B cell (primary cell): ENCODE measurements around the gene CRY1. TPM values are rescaled to one million over a fixed set of nuclear protein-coding genes. Genes with fewer than 3 reads are reported as not detected.

ENCODE experiments used
- ATAC-seq: fragments of 200-7000 bp; cut with Tn5 transposase; one replicate; pipeline ENCODE4 v1.10.0; 2021; ENCODE audit warnings: low read depth, mild to moderate bottlenecking, moderate number of reproducible peaks, moderate library complexity
- CTCF ChIA-PET: fragments of 350-600 bp; sonication (Branson Sonifier 250); formaldehyde crosslinking; loops from one replicate; lab custom pipeline; 2021; ENCODE audit warnings: antibody characterized with exemption, inconsistent platforms; lab: Charles Lee
- POLR2A ChIA-PET: fragments of 350-600 bp; sonication (Branson Sonifier 250); formaldehyde crosslinking; loops from one replicate; lab custom pipeline; 2021; ENCODE audit warnings: antibody characterized with exemption; lab: Charles Lee
- DNase-seq: peaks from one replicate; pipeline ENCODE4 v3.0.0; 2013
- H2AFZ ChIP-seq: 2 replicates; pipeline ENCODE4 v1.6.1; 2012; ENCODE audit warnings: mild to moderate bottlenecking, low read depth, low read length; ENCODE audit not compliant: insufficient read depth, poor library complexity, severe bottlenecking
- H3K27ac ChIP-seq, 2 donors: 1 replicate in 1 of 2; 2 replicates in 1 of 2; pipeline ENCODE4 v1.5.1; 2012 to 2013; ENCODE audit warnings: low read length in 2 of 2, mild to moderate bottlenecking in 2 of 2, moderate library complexity in 1 of 2
- H3K27me3 ChIP-seq, 4 experiments: fragments of 200-600 bp in 1 of 4; sonication (generic) in 1 of 4; replicated peaks in 1 of 4; 1 replicate in 2 of 4; 2 replicates in 2 of 4; pipeline versions ENCODE4 v1.6.1 to v1.7.0; 2013 to 2016; ENCODE audit warnings: low read length in 3 of 4, mild to moderate bottlenecking in 2 of 4, mixed read lengths in 1 of 4, moderate library complexity in 1 of 4; ENCODE audit not compliant: insufficient read depth in 4 of 4, control insufficient read depth in 3 of 4; ENCODE audit errors: control extremely low read depth in 1 of 4
- H3K36me3 ChIP-seq, 2 experiments: replicated peaks in 1 of 2; 1 replicate in 1 of 2; 2 replicates in 1 of 2; pipeline versions ENCODE4 v1.6.1 to v1.7.1; 2013; ENCODE audit warnings: low read length in 1 of 2; ENCODE audit not compliant: insufficient read depth in 2 of 2, control insufficient read depth in 1 of 2; ENCODE audit errors: control extremely low read depth in 1 of 2, extremely low read depth in 1 of 2
- H3K4me1 ChIP-seq, 2 donors: fragments of 200-600 bp in 1 of 2; sonication (generic) in 1 of 2; 1 replicate in 1 of 2; 2 replicates in 1 of 2; pipeline versions ENCODE4 v1.5.1 to v1.6.1; 2013 to 2017; ENCODE audit warnings: low read length in 2 of 2; ENCODE audit not compliant: control insufficient read depth in 2 of 2, insufficient read depth in 2 of 2
- H3K4me2 ChIP-seq: replicated peaks from 2 replicates; pipeline ENCODE3; 2012; ENCODE audit warnings: mild to moderate bottlenecking, low read depth, low read length; ENCODE audit not compliant: poor library complexity, severe bottlenecking
- H3K4me3 ChIP-seq, 5 experiments: fragments of 200-600 bp in 1 of 5; sonication (generic) in 1 of 5; 1 replicate in 3 of 5; 2 replicates in 2 of 5; pipeline versions ENCODE4 v1.5.1 to v1.7.0; 2011 to 2016; ENCODE audit warnings: low read length in 4 of 5, mild to moderate bottlenecking in 4 of 5, low read depth in 2 of 5, control low read depth in 1 of 5, moderate library complexity in 1 of 5; ENCODE audit not compliant: insufficient read depth in 1 of 5; ENCODE audit errors: control extremely low read depth in 1 of 5, extremely low read depth in 1 of 5
- H3K79me2 ChIP-seq: fragments of 200-600 bp; sonication (generic); one replicate; pipeline ENCODE4 v1.6.0; 2016; ENCODE audit warnings: low read length; ENCODE audit not compliant: control insufficient read depth, insufficient read depth
- H3K9ac ChIP-seq: fragments of 200-600 bp; sonication (generic); 2 replicates; pipeline ENCODE4 v1.6.1; 2017; ENCODE audit warnings: mild to moderate bottlenecking, low read length, moderate library complexity
- H3K9me3 ChIP-seq, 3 donors: one replicate each; pipeline versions ENCODE4 v1.6.1 to v1.7.1; 2013; ENCODE audit warnings: low read length in 2 of 3; ENCODE audit not compliant: control insufficient read depth in 2 of 3, insufficient read depth in 1 of 3; ENCODE audit errors: control extremely low read depth in 1 of 3
- H4K20me1 ChIP-seq: 2 replicates; pipeline ENCODE4 v1.6.0; 2012; ENCODE audit warnings: mild to moderate bottlenecking, low read length; ENCODE audit not compliant: insufficient read depth, control insufficient read depth, poor library complexity, severe bottlenecking
- H3K27ac Mint-ChIP-seq: one replicate; pipeline ENCODE4 v1.8.0; 2021; ENCODE audit warnings: mixed read lengths
- H3K27me3 Mint-ChIP-seq: one replicate; pipeline ENCODE4 v1.8.0; 2021; ENCODE audit warnings: mixed read lengths
- H3K4me1 Mint-ChIP-seq: one replicate; pipeline ENCODE4 v1.8.0; 2021; ENCODE audit warnings: mixed read lengths
- H3K4me3 Mint-ChIP-seq: one replicate; pipeline ENCODE4 v1.8.0; 2021; ENCODE audit warnings: mixed read lengths
- H3K9me3 Mint-ChIP-seq: one replicate; pipeline ENCODE4 v1.8.0; 2022; ENCODE audit warnings: mixed read lengths; ENCODE audit not compliant: insufficient read depth
- CTCF ChIP-seq: fragments of 200-600 bp; IDR thresholded peaks from one replicate; pipeline ENCODE4 v1.8.0; 2022; ENCODE audit warnings: antibody characterized with exemption, mild to moderate bottlenecking
- EZH2 ChIP-seq: IDR thresholded peaks from 2 replicates; pipeline ENCODE4 v1.6.1; 2012; ENCODE audit warnings: borderline replicate concordance, low read depth, mild to moderate bottlenecking, moderate library complexity, low read length; ENCODE audit not compliant: insufficient read depth, poor library complexity, severe bottlenecking
- WGBS: methylation state at CpG from one replicate; pipeline ENCODE4 v1.1.5; 2013; ENCODE audit warnings: missing lambda C conversion rate; ENCODE audit not compliant: insufficient coverage; 5-methylcytosine and 5-hydroxymethylcytosine counted together
- intact Hi-C: fragments of 100-400 bp; cut with micrococcal nuclease; formaldehyde crosslinking; loops from one replicate; pipeline ENCODE4 v1.10.0; 2022
- polyA plus RNA-seq: library from polyadenylated mRNA; depleted of rRNA; stranded (reverse); fragments of >200 nt; gene quantifications from 2 replicates; pipeline ENCODE4 v1.2.3, GENCODE V29; 2012
- total RNA-seq, 2 donors: library from RNA; stranded (reverse); fragments of 120-200 nt in 1 of 2; gene quantifications; 1 replicate in 1 of 2; 2 replicates in 1 of 2; pipeline versions ENCODE4 v1.2.3 to v1.2.4, GENCODE V29; 2013 to 2022

The CRY1 gene
- total and polyA plus RNA-seq, 2 donors (not counting 1 experiment from before 2014, with no cell fraction given), result 2.4 to 8.8 TPM

GRCh38 chr12:107134558-107134957 is 41.2 kb upstream of the CRY1 start:
- Mint-ChIP-seq H3K27ac (no peak overlapping the region), H3K27me3 (peaks cover 9% of the 10 kb centered on the region), H3K4me3 (no peak overlapping the region), H3K9me3 (no peaks in the 10 kb centered on the region), H3K4me1 (no peaks in the 10 kb centered on the region)
- Histone ChIP-seq H3K4me2 (no peak overlapping the region), H3K9me3 (no peaks in the 10 kb centered on the region), H3K79me2 (no peaks in the 10 kb centered on the region), H3K27ac (no peak overlapping the region), H3K27me3 (peaks cover 0 to 4% (median 0%) of the 10 kb centered on the region in 4 experiments), H3K4me3 (no peak overlapping the region), H3K9ac (no peak overlapping the region), H4K20me1 (no peaks in the 10 kb centered on the region), H3K36me3 (no peaks in the 10 kb centered on the region), H3K4me1 (no peaks in the 10 kb centered on the region), H2AFZ (no peak overlapping the region)
- intact Hi-C loops, result loop anchor here (10.0 kb wide), 1 partner anchor 270 kb away; no protein-coding TSS in a partner anchor
- ATAC-seq (no peak), DNase-seq (peak; percentile 5)
- ChIA-PET CTCF (interaction anchor here (8.8 kb wide), 1 partner anchor 475 kb away, joined by 246 read pairs; no protein-coding TSS in a partner anchor), POLR2A (no interaction called here)
- TF ChIP-seq CTCF (peak; percentile 12), EZH2 (no peak)
- WGBS, result 100% methylated on average over 1 of the region's 1 CpG

GRCh38 chr12:107133462-107133861 is 40.1 kb upstream of the CRY1 start:
- ATAC-seq (no peak), DNase-seq (no peak)
- intact Hi-C loops, result loop anchor here (10.0 kb wide), 1 partner anchor 271 kb away; no protein-coding TSS in a partner anchor
- H3K9ac ChIP-seq, result no peak overlapping the region
- Mint-ChIP-seq H3K27me3 (peaks cover 9% of the 10 kb centered on the region), H3K27ac (no peak overlapping the region), H3K9me3 (no peaks in the 10 kb centered on the region), H3K4me1 (no peaks in the 10 kb centered on the region), H3K4me3 (no peak overlapping the region)
- ChIA-PET CTCF (interaction anchor here (0.7 to 8.8 kb wide), 2 partner anchors 9 to 476 kb away, joined by 4 to 246 read pairs; no protein-coding TSS in a partner anchor), POLR2A (no interaction called here)
- H3K4me2 ChIP-seq, result no peak overlapping the region
- H3K4me3 ChIP-seq, result no peak overlapping the region
- H3K4me1 ChIP-seq, result no peaks in the 10 kb centered on the region
- peaks cover 0 to 4% (median 0%) of the 10 kb centered on the region in 4 experiments for H3K27me3 ChIP-seq
- no peaks in the 10 kb centered on the region for H3K36me3 ChIP-seq
- TF ChIP-seq CTCF (no peak), EZH2 (no peak)
- no peaks in the 10 kb centered on the region for H3K79me2 ChIP-seq
- H3K9me3 ChIP-seq, result no peaks in the 10 kb centered on the region
- no peaks in the 10 kb centered on the region for H4K20me1 ChIP-seq
- H2AFZ ChIP-seq, result no peak overlapping the region
- 83% methylated on average over 2 of the region's 4 CpGs for WGBS
- H3K27ac ChIP-seq, result no peak overlapping the region
